ENCODE measurements around the gene PPP2R2C. TPM values are rescaled to one million over a fixed set of nuclear protein-coding genes. Genes with fewer than 3 reads are reported as not detected.

PPP2R2C gene
- total RNA-seq, 1 experiment from 2014 or later: not detected

- DNase-seq (ENCODE audit: low spot score): no peak
- Histone ChIP-seq H3K27ac (ENCODE audit: low read depth, low read length, poor library complexity, severe bottlenecking) (no peak overlapping the region), H3K36me3 (ENCODE audit: insufficient read depth, low read length, poor library complexity, severe bottlenecking) (no peaks in the 10 kb centered on the region), H3K4me3 (ENCODE audit: low read depth, low read length, poor library complexity, severe bottlenecking) (no peak overlapping the region), H3K27me3 (replicated peaks; ENCODE audit: insufficient read depth, low read depth, low read length, poor library complexity) (peaks cover 78% of the 10 kb centered on the region), H3K9me3 (ENCODE audit: low read depth, low read length, poor library complexity, severe bottlenecking) (no peaks in the 10 kb centered on the region), H3K4me1 (ENCODE audit: insufficient read depth, low read length, poor library complexity, severe bottlenecking) (no peaks in the 10 kb centered on the region)
- intact Hi-C loops (cut with micrococcal nuclease; ENCODE audit: unreplicated experiment): no loop called here
- BruUV-seq (replicated peaks): no TSS peak
- ChIA-PET CTCF (no interaction called here), POLR2A (ENCODE audit: low non-redundant PET) (no interaction called here)
- TF ChIP-seq CTCF (conservative IDR thresholded peaks at IDR 0.05; ENCODE audit: low read depth, low read length): no peak
- TF ChIP-seq EZH2 (IDR thresholded peaks at IDR 0.05; ENCODE audit: borderline replicate concordance, low read depth, low read length, poor library complexity, severe bottlenecking): no peak
Measured at GRCh38 chr4:6402566-6403399, 69.6 kb downstream of the PPP2R2C start.

- Histone ChIP-seq H3K9me3 (ENCODE audit: low read depth, low read length, poor library complexity, severe bottlenecking) (no peaks in the 10 kb centered on the region), H3K4me1 (ENCODE audit: insufficient read depth, low read length, poor library complexity, severe bottlenecking) (no peaks in the 10 kb centered on the region), H3K4me3 (ENCODE audit: low read depth, low read length, poor library complexity, severe bottlenecking) (no peak overlapping the region), H3K36me3 (ENCODE audit: insufficient read depth, low read length, poor library complexity, severe bottlenecking) (no peaks in the 10 kb centered on the region), H3K27me3 (replicated peaks; ENCODE audit: insufficient read depth, low read depth, low read length, poor library complexity) (peaks cover 87% of the 10 kb centered on the region), H3K27ac (ENCODE audit: low read depth, low read length, poor library complexity, severe bottlenecking) (no peak overlapping the region)
- DNase-seq (ENCODE audit: low spot score): no peak
- no TSS peak for BruUV-seq (replicated peaks)
- POLR2A ChIA-PET (ENCODE audit: low non-redundant PET): interaction anchor here (0.5 kb wide), 1 partner anchor 136 kb away, joined by 3 read pairs; no protein-coding TSS in a partner anchor
- no peak for TF ChIP-seq CTCF (conservative IDR thresholded peaks at IDR 0.05; ENCODE audit: low read depth, low read length)
- no peak for TF ChIP-seq EZH2 (IDR thresholded peaks at IDR 0.05; ENCODE audit: borderline replicate concordance, low read depth, low read length, poor library complexity, severe bottlenecking)
- CTCF ChIA-PET: no interaction called here
- intact Hi-C loops (cut with micrococcal nuclease; ENCODE audit: unreplicated experiment): no loop called here
Measured at GRCh38 chr4:6401797-6402196, 70.6 kb downstream of the PPP2R2C start.

- Histone ChIP-seq H3K27me3 (replicated peaks; ENCODE audit: insufficient read depth, low read depth, low read length, poor library complexity) (peaks cover 50% of the 10 kb centered on the region), H3K4me3 (ENCODE audit: low read depth, low read length, poor library complexity, severe bottlenecking) (no peak overlapping the region), H3K27ac (ENCODE audit: low read depth, low read length, poor library complexity, severe bottlenecking) (no peak overlapping the region), H3K9me3 (ENCODE audit: low read depth, low read length, poor library complexity, severe bottlenecking) (no peaks in the 10 kb centered on the region), H3K36me3 (ENCODE audit: insufficient read depth, low read length, poor library complexity, severe bottlenecking) (no peaks in the 10 kb centered on the region), H3K4me1 (ENCODE audit: insufficient read depth, low read length, poor library complexity, severe bottlenecking) (no peaks in the 10 kb centered on the region)
- ChIA-PET POLR2A (ENCODE audit: low non-redundant PET) (no interaction called here), CTCF (no interaction called here)
- no peak for TF ChIP-seq CTCF (conservative IDR thresholded peaks at IDR 0.05; ENCODE audit: low read depth, low read length)
- no peak for TF ChIP-seq EZH2 (IDR thresholded peaks at IDR 0.05; ENCODE audit: borderline replicate concordance, low read depth, low read length, poor library complexity, severe bottlenecking)
- intact Hi-C loops (cut with micrococcal nuclease; ENCODE audit: unreplicated experiment): no loop called here
- BruUV-seq (replicated peaks): no TSS peak
- no peak for DNase-seq (ENCODE audit: low spot score)
Measured at GRCh38 chr4:6396696-6397236, 75.6 kb downstream of the PPP2R2C start.
